OCI-LY7 (cell line): ENCODE data around the gene TTYH1.

Experiments
- EZH2phosphoT487 ChIP-seq: fragments of 200-600 bp; sonication (generic); IDR thresholded peaks from 2 replicates; pipeline ENCODE4 v1.6.1; 2018; ENCODE audit warnings: low read depth, borderline replicate concordance, mild to moderate bottlenecking, mixed run types, antibody characterized with exemption, low read length, moderate library complexity, mixed read lengths
- TF ChIP-seq, protein P1 (sequence below): fragments of 200-600 bp; sonication (generic); conservative IDR thresholded peaks from 2 replicates; pipeline ENCODE4 v1.5.1; 2014; ENCODE audit warnings: mild to moderate bottlenecking, antibody characterized with exemption, low read length, moderate library complexity, mixed read lengths

DNA sequence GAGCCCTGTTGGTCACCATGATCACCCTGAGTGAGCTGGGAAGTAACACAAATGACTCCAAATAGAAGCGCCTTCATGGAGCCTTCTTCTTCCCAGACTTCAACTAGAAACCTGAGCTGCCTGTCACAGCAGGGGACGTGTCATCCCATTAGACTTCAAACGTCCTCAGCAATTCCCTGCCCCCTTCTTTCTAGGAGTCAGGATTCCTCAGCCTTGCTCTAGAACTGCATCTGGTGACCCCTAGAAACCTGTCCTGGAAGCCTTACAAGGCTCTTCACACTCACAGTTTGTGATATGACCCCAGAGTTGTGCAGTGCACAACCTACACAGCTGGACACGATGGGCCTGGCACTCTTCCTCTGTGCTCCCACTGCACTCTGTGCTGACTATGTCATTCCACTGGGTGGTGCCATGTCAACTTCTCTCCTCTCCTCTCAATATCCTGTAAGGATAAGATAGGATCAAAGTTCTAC lies 23.6 kb upstream of the TTYH1 start:
- TF ChIP-seq, protein P1, sequence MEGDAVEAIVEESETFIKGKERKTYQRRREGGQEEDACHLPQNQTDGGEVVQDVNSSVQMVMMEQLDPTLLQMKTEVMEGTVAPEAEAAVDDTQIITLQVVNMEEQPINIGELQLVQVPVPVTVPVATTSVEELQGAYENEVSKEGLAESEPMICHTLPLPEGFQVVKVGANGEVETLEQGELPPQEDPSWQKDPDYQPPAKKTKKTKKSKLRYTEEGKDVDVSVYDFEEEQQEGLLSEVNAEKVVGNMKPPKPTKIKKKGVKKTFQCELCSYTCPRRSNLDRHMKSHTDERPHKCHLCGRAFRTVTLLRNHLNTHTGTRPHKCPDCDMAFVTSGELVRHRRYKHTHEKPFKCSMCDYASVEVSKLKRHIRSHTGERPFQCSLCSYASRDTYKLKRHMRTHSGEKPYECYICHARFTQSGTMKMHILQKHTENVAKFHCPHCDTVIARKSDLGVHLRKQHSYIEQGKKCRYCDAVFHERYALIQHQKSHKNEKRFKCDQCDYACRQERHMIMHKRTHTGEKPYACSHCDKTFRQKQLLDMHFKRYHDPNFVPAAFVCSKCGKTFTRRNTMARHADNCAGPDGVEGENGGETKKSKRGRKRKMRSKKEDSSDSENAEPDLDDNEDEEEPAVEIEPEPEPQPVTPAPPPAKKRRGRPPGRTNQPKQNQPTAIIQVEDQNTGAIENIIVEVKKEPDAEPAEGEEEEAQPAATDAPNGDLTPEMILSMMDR: no peak
- TF ChIP-seq EZH2phosphoT487: no peak
